Adrenal gland (tissue), 5 donors: ENCODE measurements around the gene DOCK8.
A peak's percentile ranks its signal among the peaks of the same experiment; 100 is the strongest.

ENCODE experiments used
- CTCF ChIP-seq, 6 experiments: fragments of 450-650 bp in 4 of 6; fragments of 200-600 bp in 2 of 6; sonication (generic) in 1 of 6; IDR thresholded peaks; 1 replicate in 5 of 6; 2 replicates in 1 of 6; pipeline versions ENCODE4 v1.5.1 to v1.8.0; 2016 to 2021; ENCODE audit warnings: antibody characterized with exemption in 6 of 6, mild to moderate bottlenecking in 2 of 6, moderate library complexity in 1 of 6
- POLR2A ChIP-seq, 2 donors: fragments of 450-650 bp; IDR thresholded peaks; one replicate each; pipeline ENCODE4 v1.6.1; 2017; ENCODE audit warnings: antibody characterized with exemption in 2 of 2, mild to moderate bottlenecking in 2 of 2, moderate library complexity in 1 of 2
- donor health status: DM: no; HTN: no; CAD: no.

GRCh38 chr9:254516-254915 is 39.9 kb downstream of the DOCK8 start:
- TF ChIP-seq POLR2A (IDR thresholded peaks at IDR 0.05), result no peak
- peak in 1 of 6 experiments; percentile 17 for TF ChIP-seq CTCF (IDR thresholded peaks at IDR 0.05)
